Activated CD4-positive, alpha-beta T cell treated with anti-CD3 and anti-CD28 coated beads, Interleukin-2, amount 50 U/mL, for 16 hours (primary cell): ENCODE data around the gene RAD54L.
"Not testable (repeated sequence)": the region's sequence is repeated elsewhere in the genome, so short reads cannot be mapped to it uniquely, and the experiment has no call there.

Experiments
- DNase-seq: peaks from one replicate; pipeline ENCODE4 v3.0.0-alpha.2; 2020

RAD54L gene

DNA sequence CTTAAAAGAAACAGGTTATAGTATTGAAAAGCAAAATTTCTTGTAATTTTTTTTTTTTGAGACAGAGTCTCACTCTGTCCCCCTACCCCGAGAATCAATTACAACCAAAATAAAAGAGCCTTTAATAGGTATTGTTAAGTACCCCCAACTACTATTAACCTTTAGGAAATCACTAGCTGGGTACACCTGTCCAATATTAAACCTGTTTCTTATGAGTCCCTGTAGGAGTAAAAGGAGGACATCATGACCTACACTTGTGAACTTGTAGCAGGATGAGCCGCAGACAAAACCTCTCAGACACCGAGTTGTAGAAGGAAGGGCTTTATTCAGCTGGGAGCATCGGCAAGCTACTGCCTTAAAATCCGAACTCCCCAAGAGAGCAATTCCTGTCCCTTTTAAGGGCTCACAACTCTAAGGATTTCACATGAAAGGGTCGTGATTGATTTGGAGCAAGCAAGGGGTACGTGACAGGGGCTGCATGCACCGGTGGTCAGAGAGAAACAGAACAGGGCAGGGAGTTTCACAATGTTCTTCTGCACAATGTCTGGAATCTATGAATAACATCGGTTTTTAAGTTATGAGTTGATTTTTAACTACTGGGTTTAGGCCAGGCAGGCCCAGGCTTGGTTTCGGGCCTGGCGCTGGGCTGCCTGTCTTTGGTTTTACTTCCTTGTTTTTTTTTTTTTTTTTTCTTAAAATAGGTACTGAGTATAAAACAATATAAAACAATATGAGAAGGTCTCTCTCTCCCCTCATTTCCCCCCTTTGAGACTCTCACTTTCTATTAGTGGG, 77.9 kb downstream of the RAD54L start:
- not testable (repeated sequence) for DNase-seq
